IMR-90 (cell line): ENCODE measurements around the gene NMB. TPM values are rescaled to one million over a fixed set of nuclear protein-coding genes. Genes with fewer than 3 reads are reported as not detected.
A peak's percentile ranks its signal among the peaks of the same experiment; 100 is the strongest.

ENCODE experiments used
- ATAC-seq: fragments of 200-7000 bp; cut with Tn5 transposase; 2 replicates; pipeline ENCODE4 v1.9.1; 2020; ENCODE audit warnings: low read depth, mild to moderate bottlenecking, moderate library complexity
- BruUV-seq: library from RNA; stranded (reverse); fragments of 400-500 nt; replicated peaks from 2 replicates; lab custom pipeline; 2021; lab: Mats Ljungman, UMichigan
- CTCF ChIA-PET: fragments of 300-600 bp; formaldehyde crosslinking; extraction: SDS; loops from one replicate; lab custom pipeline; 2021; ENCODE audit warnings: antibody characterized with exemption; lab: Yijun Ruan, JAX
- POLR2A ChIA-PET: fragments of 300-600 bp; sonication (Branson Sonifier 250); formaldehyde crosslinking; loops from one replicate; lab custom pipeline; 2022; ENCODE audit warnings: antibody characterized with exemption; ENCODE audit not compliant: unreplicated experiment; lab: Charles Lee
- DNase-seq: peaks from one replicate; pipeline ENCODE4 v3.0.0; 2013
- H2AFZ ChIP-seq: replicated peaks from 2 replicates; pipeline ENCODE3; 2013; ENCODE audit warnings: low read length, mild to moderate bottlenecking; ENCODE audit not compliant: poor library complexity
- H2AK5ac ChIP-seq: 2 replicates; pipeline ENCODE4 v1.6.1; 2013; ENCODE audit warnings: low read depth, low read length, inconsistent platforms
- H2AK9ac ChIP-seq: replicated peaks from 2 replicates; pipeline ENCODE3; 2013; ENCODE audit warnings: mild to moderate bottlenecking, low read depth, low read length, moderate library complexity; ENCODE audit not compliant: poor library complexity
- H2BK120ac ChIP-seq: 2 replicates; pipeline ENCODE4 v1.6.1; 2013; ENCODE audit warnings: low read depth, low read length, inconsistent platforms
- H2BK15ac ChIP-seq: 3 replicates; pipeline ENCODE4 v1.6.1; 2013; ENCODE audit warnings: low read depth, low read length, inconsistent platforms
- H2BK20ac ChIP-seq: 2 replicates; pipeline ENCODE4 v1.6.1; 2013; ENCODE audit warnings: low read depth, mild to moderate bottlenecking, inconsistent platforms, low read length, moderate library complexity
- H2BK5ac ChIP-seq: 2 replicates; pipeline ENCODE4 v1.6.1; 2013; ENCODE audit warnings: mild to moderate bottlenecking, low read depth, low read length, inconsistent platforms; ENCODE audit not compliant: poor library complexity, severe bottlenecking
- H3K14ac ChIP-seq: replicated peaks from 2 replicates; pipeline ENCODE4 v1.6.1; 2013; ENCODE audit warnings: low read depth, low read length, inconsistent platforms
- H3K18ac ChIP-seq: 2 replicates; pipeline ENCODE4 v1.6.1; 2013; ENCODE audit warnings: low read depth, low read length, control low read depth
- H3K23ac ChIP-seq: 2 replicates; pipeline ENCODE4 v1.6.1; 2013; ENCODE audit warnings: low read depth, low read length, inconsistent platforms
- H3K27ac ChIP-seq: 2 replicates; pipeline ENCODE4 v1.5.1; 2013; ENCODE audit warnings: mild to moderate bottlenecking, control low read depth, low read length; ENCODE audit not compliant: insufficient read depth
- H3K27me3 ChIP-seq: 2 replicates; pipeline ENCODE4 v1.6.1; 2013; ENCODE audit warnings: low read length; ENCODE audit not compliant: control insufficient read depth, insufficient read depth
- H3K36me3 ChIP-seq: 2 replicates; pipeline ENCODE4 v1.6.1; 2013; ENCODE audit warnings: low read length, mixed read lengths; ENCODE audit not compliant: control insufficient read depth, insufficient read depth
- H3K4ac ChIP-seq: 2 replicates; pipeline ENCODE4 v1.6.1; 2013; ENCODE audit warnings: low read depth, low read length, inconsistent platforms
- H3K4me1 ChIP-seq: 2 replicates; pipeline ENCODE4 v1.6.1; 2013; ENCODE audit warnings: low read length, mixed read lengths; ENCODE audit not compliant: control insufficient read depth, insufficient read depth
- H3K4me2 ChIP-seq: 2 replicates; pipeline ENCODE4 v1.6.1; 2013; ENCODE audit warnings: low read depth, mild to moderate bottlenecking, control low read depth, low read length, moderate library complexity
- H3K4me3 ChIP-seq: 2 replicates; pipeline ENCODE4 v1.5.1; 2013; ENCODE audit warnings: low read depth, mild to moderate bottlenecking, control low read depth, low read length, moderate library complexity; ENCODE audit not compliant: insufficient read depth
- H3K56ac ChIP-seq: 2 replicates; pipeline ENCODE4 v1.6.1; 2013; ENCODE audit warnings: low read length, inconsistent platforms; ENCODE audit not compliant: insufficient read depth; ENCODE audit errors: extremely low read depth
- H3K79me1 ChIP-seq, 2 experiments: 2 replicates each; pipeline ENCODE4 v1.6.1; 2013; ENCODE audit warnings: low read length in 2 of 2, inconsistent platforms in 1 of 2, low read depth in 1 of 2
- H3K9ac ChIP-seq: 2 replicates; pipeline ENCODE4 v1.6.1; 2013; ENCODE audit warnings: low read depth, low read length, control low read depth
- H3K9me1 ChIP-seq: 2 replicates; pipeline ENCODE4 v1.6.1; 2013; ENCODE audit warnings: low read length, inconsistent platforms; ENCODE audit not compliant: insufficient read depth
- H3K9me3 ChIP-seq: 2 replicates; pipeline ENCODE4 v1.6.1; 2013; ENCODE audit warnings: low read length; ENCODE audit not compliant: control insufficient read depth, insufficient read depth
- H4K20me1 ChIP-seq: 2 replicates; pipeline ENCODE4 v1.6.1; 2013; ENCODE audit warnings: low read length, inconsistent platforms; ENCODE audit not compliant: insufficient read depth
- H4K5ac ChIP-seq: 2 replicates; pipeline ENCODE4 v1.6.1; 2013; ENCODE audit warnings: mild to moderate bottlenecking, low read depth, low read length, control low read depth
- H4K8ac ChIP-seq, 2 experiments: 2 replicates each; pipeline ENCODE4 v1.6.1; 2013; ENCODE audit warnings: low read depth in 2 of 2, low read length in 2 of 2, control low read depth in 1 of 2, inconsistent platforms in 1 of 2
- H4K91ac ChIP-seq: 2 replicates; pipeline ENCODE4 v1.6.1; 2013; ENCODE audit warnings: low read depth, low read length, inconsistent platforms; ENCODE audit not compliant: insufficient read depth
- CEBPB ChIP-seq: IDR thresholded peaks from 2 replicates; pipeline ENCODE4 v1.6.1; 2012; ENCODE audit warnings: low read depth, low read length, improper control_type of control experiment
- CHD1 ChIP-seq: IDR thresholded peaks from 2 replicates; pipeline ENCODE4 v1.6.1; 2012; ENCODE audit warnings: low read depth, low read length, improper control_type of control experiment
- RAD21 ChIP-seq: IDR thresholded peaks from 2 replicates; pipeline ENCODE4 v1.6.1; 2012; ENCODE audit warnings: low read length, improper control_type of control experiment
- RCOR1 ChIP-seq: IDR thresholded peaks from 2 replicates; pipeline ENCODE4 v1.6.1; 2012; ENCODE audit warnings: mild to moderate bottlenecking, low read length, improper control_type of control experiment; ENCODE audit not compliant: insufficient replicate concordance
- WGBS, 2 experiments: methylation state at CpG; one replicate each; pipeline versions ENCODE4 v1.1.5 to v1.1.7; 2013; ENCODE audit warnings: missing lambda C conversion rate in 2 of 2; ENCODE audit not compliant: insufficient read length in 1 of 2; ENCODE audit errors: extremely low coverage in 2 of 2; 5-methylcytosine and 5-hydroxymethylcytosine counted together
- dilution Hi-C: fragments of 300-500 bp; cut with HindIII; formaldehyde crosslinking; loops from one replicate; pipeline ENCODE4 v1.14.3; 2018; ENCODE audit warnings: low sequenced_read_pairs; ENCODE audit not compliant: unreplicated experiment
- in situ Hi-C: fragments of 300-500 bp; cut with MboI; formaldehyde crosslinking; loops from 3 replicates; pipeline ENCODE4 v1.14.3; 2019; ENCODE audit warnings: low sequenced_read_pairs, inconsistent platforms, mixed read lengths
- intact Hi-C: fragments of 100-400 bp; cut with micrococcal nuclease; formaldehyde crosslinking; loops from 2 replicates; pipeline ENCODE4 v1.10.0; 2022
- polyA plus RNA-seq, 3 experiments: library from polyadenylated mRNA; depleted of rRNA; stranded (reverse); fragments of >200 nt; gene quantifications; 2 replicates each; pipeline ENCODE4 v1.2.3, GENCODE V29; 2012; ENCODE audit warnings: low replicate concordance in 1 of 3
- total RNA-seq: library from RNA; depleted of rRNA; stranded (reverse); fragments of >200 nt; gene quantifications from 2 replicates; pipeline ENCODE4 v1.2.3, GENCODE V29; 2012

Gene NMB
- total and polyA plus RNA-seq, 2 of the 4 experiments (the other 2 are of a cell fraction), result 1.3 to 3.8 TPM

- peak; percentile 1; the same call in 1 of the 2 replicates for ATAC-seq
- BruUV-seq, result TSS peak; percentile 74
- peak overlapping the region; percentile 93 for H3K4ac ChIP-seq
- peaks cover 6% of the 10 kb centered on the region for H3K36me3 ChIP-seq
- H2BK20ac ChIP-seq, result no peak overlapping the region
- peaks cover 21 to 38% of the 10 kb centered on the region in 2 experiments for H3K79me1 ChIP-seq
- intact Hi-C loops (loop anchor here (2.0 to 10.0 kb wide), 2 partner anchors 31 to 47 kb away; partner anchors contain the start of gene ZSCAN2), dilution Hi-C loops (no loop called here), in situ Hi-C loops (no loop called here)
- peak overlapping the region; percentile 96 for H4K5ac ChIP-seq
- peak overlapping the region; percentile 91 for H3K4me2 ChIP-seq
- H3K9me3 ChIP-seq, result no peaks in the 10 kb centered on the region
- no peak for TF ChIP-seq CEBPB
- no peak for TF ChIP-seq RCOR1
- no peak for TF ChIP-seq CHD1
- TF ChIP-seq RAD21, result no peak
- H3K56ac ChIP-seq, result peak overlapping the region; percentile 75; the same call in 1 of the 2 replicates
- peak overlapping the region; percentile 84 for H2BK5ac ChIP-seq
- H3K4me3 ChIP-seq, result peak overlapping the region; percentile 81
- WGBS, 2 experiments, result 83% methylated on average over 1 of the region's 7 CpGs; no CpG with 5 or more reads in 1 of the 2 experiments
- H3K4me1 ChIP-seq, result peaks cover 11% of the 10 kb centered on the region
- H4K91ac ChIP-seq, result peak overlapping the region; percentile 77
- ChIA-PET CTCF (interaction anchor here (1.2 to 1.5 kb wide), 2 partner anchors 32 to 44 kb away, joined by 3 to 5 read pairs; no protein-coding TSS in a partner anchor), POLR2A (interaction anchor here (1.1 kb wide), 1 partner anchor 22 kb away, joined by 3 read pairs; no protein-coding TSS in a partner anchor)
- H2AFZ ChIP-seq, result peak overlapping the region; percentile 95
- H4K20me1 ChIP-seq, result peaks cover 7% of the 10 kb centered on the region; the same call in 1 of the 2 replicates
- H3K23ac ChIP-seq, result peak overlapping the region; percentile 55
- H4K8ac ChIP-seq, result peak overlapping the region; percentile 97 to 98
- peak overlapping the region; percentile 91 for H3K14ac ChIP-seq
- no peak overlapping the region; the same call in 2 of the 3 replicates for H2BK15ac ChIP-seq
- peaks cover 16% of the 10 kb centered on the region for H3K9me1 ChIP-seq
- peak overlapping the region; percentile 63 for H2AK9ac ChIP-seq
- peak overlapping the region; percentile 39 for H2BK120ac ChIP-seq
- H2AK5ac ChIP-seq, result peak overlapping the region; percentile 35
- peak; percentile 14 for DNase-seq
- H3K27ac ChIP-seq, result peak overlapping the region; percentile 87
- H3K9ac ChIP-seq, result peak overlapping the region; percentile 81
- peak overlapping the region; percentile 79 for H3K18ac ChIP-seq
- no peaks in the 10 kb centered on the region for H3K27me3 ChIP-seq
Measured at GRCh38 chr15:84631706-84632272, 26.2 kb downstream of the NMB start.
